CD4-positive, alpha-beta T cell (primary cell): ENCODE results near the gene MYL5. TPM values are rescaled to one million over a fixed set of nuclear protein-coding genes. Genes with fewer than 3 reads are reported as not detected.
"Not testable (repeated sequence)": the region's sequence is repeated elsewhere in the genome, so short reads cannot be mapped to it uniquely, and the experiment has no call there.

Experiments
- ATAC-seq: fragments of 200-7000 bp; cut with Tn5 transposase; one replicate; pipeline ENCODE4 v1.10.0; 2022; ENCODE audit warnings: mild to moderate bottlenecking; ENCODE audit not compliant: poor library complexity
- CTCF ChIA-PET: fragments of 350-600 bp; sonication (Branson Sonifier 250); formaldehyde crosslinking; loops from one replicate; lab custom pipeline; 2021; ENCODE audit warnings: antibody characterized with exemption, inconsistent platforms; lab: Charles Lee
- POLR2A ChIA-PET: fragments of 350-600 bp; sonication (Branson Sonifier 250); formaldehyde crosslinking; loops from one replicate; lab custom pipeline; 2021; ENCODE audit warnings: antibody characterized with exemption, inconsistent platforms; lab: Charles Lee
- DNase-seq, 14 experiments: peaks; one replicate each; pipeline ENCODE4 v3.0.0-alpha.2; 2013 to 2020; ENCODE audit warnings: mixed read lengths in 2 of 14
- H3K27ac ChIP-seq, 2 donors: one replicate each; pipeline versions ENCODE4 v1.5.1 to v1.7.0; 2013; ENCODE audit warnings: low read length in 2 of 2, low read depth in 1 of 2, mild to moderate bottlenecking in 1 of 2
- H3K27me3 ChIP-seq, 2 experiments: 1 replicate in 1 of 2; 2 replicates in 1 of 2; pipeline versions ENCODE4 v1.6.1 to v1.7.0; 2013; ENCODE audit warnings: low read length in 2 of 2, control low read depth in 1 of 2, mild to moderate bottlenecking in 1 of 2, moderate library complexity in 1 of 2; ENCODE audit not compliant: insufficient read depth in 2 of 2, control insufficient read depth in 1 of 2
- H3K36me3 ChIP-seq: one replicate; pipeline ENCODE4 v1.6.1; 2013; ENCODE audit warnings: low read length, control low read depth; ENCODE audit not compliant: insufficient read depth
- H3K4me1 ChIP-seq: one replicate; pipeline ENCODE4 v1.6.1; 2013; ENCODE audit warnings: low read length, control low read depth; ENCODE audit not compliant: insufficient read depth
- H3K4me3 ChIP-seq: one replicate; pipeline ENCODE4 v1.5.1; 2013; ENCODE audit warnings: mild to moderate bottlenecking, low read length, moderate library complexity
- H3K9me3 ChIP-seq, 2 experiments: 1 replicate in 1 of 2; 2 replicates in 1 of 2; pipeline versions ENCODE4 v1.6.1 to v1.7.0; 2013; ENCODE audit warnings: low read length in 2 of 2, mild to moderate bottlenecking in 2 of 2, control low read depth in 1 of 2, moderate library complexity in 1 of 2; ENCODE audit not compliant: control insufficient read depth in 1 of 2, insufficient read depth in 1 of 2
- H3K27ac Mint-ChIP-seq: one replicate; pipeline ENCODE4 v1.8.0; 2020; ENCODE audit warnings: mixed read lengths
- H3K27me3 Mint-ChIP-seq: one replicate; pipeline ENCODE4 v1.8.0; 2021; ENCODE audit warnings: mixed read lengths
- H3K36me3 Mint-ChIP-seq: one replicate; pipeline ENCODE4 v1.8.0; 2021; ENCODE audit warnings: low read depth, mixed read lengths
- H3K4me1 Mint-ChIP-seq: one replicate; pipeline ENCODE4 v1.8.0; 2021; ENCODE audit warnings: low read depth, mixed read lengths
- H3K4me3 Mint-ChIP-seq: one replicate; pipeline ENCODE4 v1.8.0; 2020; ENCODE audit warnings: mild to moderate bottlenecking, mixed read lengths
- H3K9me3 Mint-ChIP-seq: one replicate; pipeline ENCODE4 v1.8.0; 2020; ENCODE audit warnings: mixed read lengths
- intact Hi-C, 2 experiments: fragments of 100-400 bp; cut with DNase I in 1 of 2; cut with micrococcal nuclease in 1 of 2; formaldehyde crosslinking; loops; one replicate each; pipeline versions ENCODE4 v1.15.1 to v1.9.0; 2023 to 2025; cut with DNase I, micrococcal nuclease
- total RNA-seq, 174 experiments: library from RNA in 2 of 174; stranded (reverse) in 2 of 174; gene quantifications; one replicate each; pipeline ENCODE4 v1.2.3 and lab custom pipeline; 2021 to 2026
- TF ChIP-seq, protein P1 (sequence below): fragments of 200-600 bp; IDR thresholded peaks from one replicate; pipeline ENCODE4 v1.8.0; 2022; ENCODE audit warnings: antibody characterized with exemption, mild to moderate bottlenecking

MYL5 gene
- total RNA-seq, 2 experiments from 2014 or later, result 25.3 to 29.2 TPM

DNA sequence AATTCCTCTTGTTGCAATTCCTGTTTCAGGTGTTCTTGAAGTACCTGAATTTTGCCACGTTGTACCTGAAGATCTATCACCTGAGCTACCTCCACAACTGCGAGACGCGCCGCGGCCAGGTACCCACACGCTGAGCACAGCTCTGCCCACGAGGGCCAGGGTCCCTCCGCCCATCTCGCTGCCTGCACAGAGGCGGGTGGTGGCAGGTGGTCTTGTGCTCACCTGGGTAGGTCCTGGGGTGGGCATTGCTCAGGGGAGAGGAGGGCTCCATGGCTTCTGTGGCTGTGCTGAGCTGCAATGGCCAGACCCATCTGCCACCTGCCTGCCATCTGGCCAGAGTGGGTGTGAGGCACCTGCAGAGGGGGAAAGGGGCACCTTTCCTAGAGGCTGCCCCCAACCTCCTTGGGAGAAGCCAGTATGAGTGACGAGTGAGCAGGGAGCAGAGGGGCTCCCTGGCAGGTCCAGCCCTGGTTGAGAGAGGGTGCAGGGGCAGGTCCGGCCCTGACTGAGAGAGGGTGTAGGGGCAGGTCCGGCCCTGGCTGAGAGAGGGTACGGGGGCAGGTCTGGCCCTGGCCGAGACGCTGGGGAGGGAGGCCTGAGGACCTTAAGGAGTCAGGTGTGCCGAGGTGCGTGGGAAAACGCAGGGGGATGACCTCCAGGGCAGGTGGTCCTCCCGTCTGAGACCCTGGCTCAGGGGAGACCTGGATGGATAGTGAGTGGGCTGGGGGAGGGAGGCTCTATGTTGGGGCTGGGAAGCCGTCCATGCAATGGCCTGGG is 38.3 kb upstream of the MYL5 start:
- Histone ChIP-seq H3K4me1 (no peaks in the 10 kb centered on the region), H3K4me3 (no peak overlapping the region), H3K36me3 (no peaks in the 10 kb centered on the region), H3K27ac (no peak overlapping the region), H3K9me3 (peaks cover 0 to 33% of the 10 kb centered on the region in 2 experiments), H3K27me3 (peaks cover 0 to 6% of the 10 kb centered on the region in 2 experiments)
- CTCF ChIA-PET, result no interaction called here
- H3K27ac Mint-ChIP-seq, result no peak overlapping the region
- H3K4me3 Mint-ChIP-seq, result no peak overlapping the region
- intact Hi-C loops, result no loop called here
- H3K36me3 Mint-ChIP-seq, result no peaks in the 10 kb centered on the region
- POLR2A ChIA-PET, result no interaction called here
- ATAC-seq (no peak), DNase-seq (no peak)
- peaks cover 3% of the 10 kb centered on the region for H3K9me3 Mint-ChIP-seq
- TF ChIP-seq, protein P1, sequence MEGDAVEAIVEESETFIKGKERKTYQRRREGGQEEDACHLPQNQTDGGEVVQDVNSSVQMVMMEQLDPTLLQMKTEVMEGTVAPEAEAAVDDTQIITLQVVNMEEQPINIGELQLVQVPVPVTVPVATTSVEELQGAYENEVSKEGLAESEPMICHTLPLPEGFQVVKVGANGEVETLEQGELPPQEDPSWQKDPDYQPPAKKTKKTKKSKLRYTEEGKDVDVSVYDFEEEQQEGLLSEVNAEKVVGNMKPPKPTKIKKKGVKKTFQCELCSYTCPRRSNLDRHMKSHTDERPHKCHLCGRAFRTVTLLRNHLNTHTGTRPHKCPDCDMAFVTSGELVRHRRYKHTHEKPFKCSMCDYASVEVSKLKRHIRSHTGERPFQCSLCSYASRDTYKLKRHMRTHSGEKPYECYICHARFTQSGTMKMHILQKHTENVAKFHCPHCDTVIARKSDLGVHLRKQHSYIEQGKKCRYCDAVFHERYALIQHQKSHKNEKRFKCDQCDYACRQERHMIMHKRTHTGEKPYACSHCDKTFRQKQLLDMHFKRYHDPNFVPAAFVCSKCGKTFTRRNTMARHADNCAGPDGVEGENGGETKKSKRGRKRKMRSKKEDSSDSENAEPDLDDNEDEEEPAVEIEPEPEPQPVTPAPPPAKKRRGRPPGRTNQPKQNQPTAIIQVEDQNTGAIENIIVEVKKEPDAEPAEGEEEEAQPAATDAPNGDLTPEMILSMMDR, result no peak
- H3K27me3 Mint-ChIP-seq, result peaks cover 10% of the 10 kb centered on the region
- no peaks in the 10 kb centered on the region for H3K4me1 Mint-ChIP-seq

DNA sequence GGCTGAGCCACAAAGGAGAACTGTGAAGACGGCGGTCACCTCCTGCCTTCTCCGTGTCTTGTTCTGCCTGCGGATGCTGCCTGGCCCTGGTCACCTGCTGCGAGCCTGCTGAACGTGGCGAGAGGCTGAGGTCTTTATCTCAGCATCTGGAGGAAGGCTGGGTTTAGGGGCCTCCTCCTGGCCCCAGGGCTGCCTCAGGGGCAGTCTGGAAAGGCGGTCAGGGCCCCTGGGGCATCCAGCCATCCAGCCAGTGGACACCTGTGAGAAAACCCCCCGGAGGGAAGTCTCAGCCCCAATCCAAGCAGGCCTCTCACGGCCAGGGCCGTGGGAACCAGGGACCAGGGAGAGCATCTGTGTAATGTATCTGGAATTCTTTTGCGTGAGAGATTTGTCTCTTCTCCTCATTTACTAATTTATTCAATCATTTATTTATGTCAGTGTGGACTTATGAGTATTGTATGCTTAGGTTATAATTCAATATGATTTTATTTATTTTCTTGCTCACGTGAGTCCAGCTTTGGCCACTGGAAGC is 37.6 kb upstream of the MYL5 start:
- H3K27me3 Mint-ChIP-seq, result peaks cover 10% of the 10 kb centered on the region
- no peaks in the 10 kb centered on the region for H3K36me3 Mint-ChIP-seq
- no peaks in the 10 kb centered on the region for H3K9me3 Mint-ChIP-seq
- H3K4me1 Mint-ChIP-seq, result no peaks in the 10 kb centered on the region
- TF ChIP-seq, protein P1, result no peak
- H3K9me3 ChIP-seq, result peaks cover 0 to 39% of the 10 kb centered on the region in 2 experiments
- H3K4me3 ChIP-seq, result no peak overlapping the region
- ChIA-PET CTCF (no interaction called here), POLR2A (no interaction called here)
- peaks cover 0 to 6% of the 10 kb centered on the region in 2 experiments for H3K27me3 ChIP-seq
- H3K4me1 ChIP-seq, result no peaks in the 10 kb centered on the region
- DNase-seq (no peak), ATAC-seq (no peak)
- no peak overlapping the region for H3K27ac Mint-ChIP-seq
- H3K27ac ChIP-seq, result no peak overlapping the region
- intact Hi-C loops, result no loop called here
- no peaks in the 10 kb centered on the region for H3K36me3 ChIP-seq
- H3K4me3 Mint-ChIP-seq, result no peak overlapping the region

GRCh38 chr4:637536-638280 is 36.6 kb upstream of the MYL5 start:
- no peaks in the 10 kb centered on the region for H3K36me3 Mint-ChIP-seq
- Histone ChIP-seq H3K4me3 (no peak overlapping the region), H3K4me1 (no peaks in the 10 kb centered on the region), H3K36me3 (no peaks in the 10 kb centered on the region), H3K27ac (no peak overlapping the region), H3K9me3 (peaks cover 5 to 40% of the 10 kb centered on the region in 2 experiments), H3K27me3 (peaks cover 0 to 6% of the 10 kb centered on the region in 2 experiments)
- TF ChIP-seq, protein P1, result no peak
- intact Hi-C loops, result no loop called here
- no peak overlapping the region for H3K4me3 Mint-ChIP-seq
- POLR2A ChIA-PET, result no interaction called here
- no peaks in the 10 kb centered on the region for H3K4me1 Mint-ChIP-seq
- peaks cover 10% of the 10 kb centered on the region for H3K27me3 Mint-ChIP-seq
- ATAC-seq (no peak), DNase-seq (no peak)
- no peak overlapping the region for H3K27ac Mint-ChIP-seq
- no peaks in the 10 kb centered on the region for H3K9me3 Mint-ChIP-seq
- CTCF ChIA-PET, result no interaction called here

- CTCF ChIA-PET, H3K36me3 Mint-ChIP-seq: not testable (repeated sequence)
These were observed 32.0 kb upstream of the MYL5 start for GRCh38 chr4:642366-642765.

More at GRCh38 chr4:642366-642765, 32.0 kb upstream of the MYL5 start:
- peaks cover 5 to 36% of the 10 kb centered on the region in 2 experiments for H3K9me3 ChIP-seq
- ATAC-seq, H3K4me3 Mint-ChIP-seq, DNase-seq, H3K4me1 Mint-ChIP-seq, H3K27ac ChIP-seq, H3K9me3 Mint-ChIP-seq, H3K36me3 ChIP-seq, POLR2A ChIA-PET, H3K4me1 ChIP-seq, intact Hi-C loops, H3K27me3 ChIP-seq, H3K4me3 ChIP-seq, H3K27ac Mint-ChIP-seq: not testable (repeated sequence)
- H3K27me3 Mint-ChIP-seq, result peaks cover 31% of the 10 kb centered on the region
